Hepatocyte (in vitro differentiated cells): ENCODE results near the gene UBE2L6.

Experiments
- EZH2 ChIP-seq: fragments of 200-600 bp; sonication (generic); IDR thresholded peaks from 2 replicates; pipeline ENCODE4 v1.6.1; 2016; ENCODE audit warnings: antibody characterized with exemption, mild to moderate bottlenecking, borderline replicate concordance
- TF ChIP-seq, protein P1 (sequence below): fragments of 200-600 bp; sonication (generic); IDR thresholded peaks from 2 replicates; pipeline ENCODE4 v1.5.1; 2016; ENCODE audit warnings: antibody characterized with exemption, mild to moderate bottlenecking; ENCODE audit not compliant: poor library complexity

- TF ChIP-seq, protein P1, sequence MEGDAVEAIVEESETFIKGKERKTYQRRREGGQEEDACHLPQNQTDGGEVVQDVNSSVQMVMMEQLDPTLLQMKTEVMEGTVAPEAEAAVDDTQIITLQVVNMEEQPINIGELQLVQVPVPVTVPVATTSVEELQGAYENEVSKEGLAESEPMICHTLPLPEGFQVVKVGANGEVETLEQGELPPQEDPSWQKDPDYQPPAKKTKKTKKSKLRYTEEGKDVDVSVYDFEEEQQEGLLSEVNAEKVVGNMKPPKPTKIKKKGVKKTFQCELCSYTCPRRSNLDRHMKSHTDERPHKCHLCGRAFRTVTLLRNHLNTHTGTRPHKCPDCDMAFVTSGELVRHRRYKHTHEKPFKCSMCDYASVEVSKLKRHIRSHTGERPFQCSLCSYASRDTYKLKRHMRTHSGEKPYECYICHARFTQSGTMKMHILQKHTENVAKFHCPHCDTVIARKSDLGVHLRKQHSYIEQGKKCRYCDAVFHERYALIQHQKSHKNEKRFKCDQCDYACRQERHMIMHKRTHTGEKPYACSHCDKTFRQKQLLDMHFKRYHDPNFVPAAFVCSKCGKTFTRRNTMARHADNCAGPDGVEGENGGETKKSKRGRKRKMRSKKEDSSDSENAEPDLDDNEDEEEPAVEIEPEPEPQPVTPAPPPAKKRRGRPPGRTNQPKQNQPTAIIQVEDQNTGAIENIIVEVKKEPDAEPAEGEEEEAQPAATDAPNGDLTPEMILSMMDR, result no peak
- TF ChIP-seq EZH2, result no peak
Measured at GRCh38 chr11:57549983-57550382, 17.5 kb downstream of the UBE2L6 start.
